B cell (primary cell): ENCODE data around the gene HGFAC.

ENCODE experiments used
- CTCF ChIP-seq: fragments of 200-600 bp; IDR thresholded peaks from one replicate; pipeline ENCODE4 v1.8.0; 2022; ENCODE audit warnings: antibody characterized with exemption, mild to moderate bottlenecking
- EZH2 ChIP-seq: IDR thresholded peaks from 2 replicates; pipeline ENCODE4 v1.6.1; 2012; ENCODE audit warnings: borderline replicate concordance, low read depth, mild to moderate bottlenecking, moderate library complexity, low read length; ENCODE audit not compliant: insufficient read depth, poor library complexity, severe bottlenecking

- no peak for TF ChIP-seq CTCF
- no peak for TF ChIP-seq EZH2
Measured at GRCh38 chr4:3486541-3487540, 45.1 kb downstream of the HGFAC start.
